Suprapubic skin (tissue), 4 donors: Measurements from ENCODE around the gene PACRG. TPM values are rescaled to one million over a fixed set of nuclear protein-coding genes. Genes with fewer than 3 reads are reported as not detected.

ENCODE experiments used
- DNase-seq, 2 donors: peaks; one replicate each; pipeline ENCODE4 v3.0.0-alpha.2; 2019; ENCODE audit warnings: low spot score in 2 of 2
- H3K27ac ChIP-seq: fragments of 200-600 bp; sonication (generic); one replicate; pipeline ENCODE4 v1.5.1; 2019
- H3K27me3 ChIP-seq: fragments of 200-600 bp; sonication (generic); one replicate; pipeline ENCODE4 v1.5.1; 2019
- H3K36me3 ChIP-seq: fragments of 200-600 bp; sonication (generic); one replicate; pipeline ENCODE4 v1.5.1; 2019
- H3K4me1 ChIP-seq: fragments of 200-600 bp; sonication (generic); one replicate; pipeline ENCODE4 v1.5.1; 2019
- H3K4me3 ChIP-seq: fragments of 200-600 bp; sonication (generic); one replicate; pipeline ENCODE4 v1.5.1; 2019; ENCODE audit warnings: mild to moderate bottlenecking
- H3K9me3 ChIP-seq: fragments of 200-600 bp; sonication (generic); one replicate; pipeline ENCODE4 v1.5.1; 2019
- EP300 ChIP-seq: sonication (generic); formaldehyde crosslinking; IDR thresholded peaks from one replicate; pipeline ENCODE4 v1.6.1; 2017; ENCODE audit warnings: antibody characterized with exemption
- POLR2A ChIP-seq, 2 donors: fragments of 450-650 bp; IDR thresholded peaks; one replicate each; pipeline ENCODE4 v1.6.1; 2017; ENCODE audit warnings: antibody characterized with exemption in 2 of 2, mild to moderate bottlenecking in 2 of 2, moderate library complexity in 2 of 2
- POLR2AphosphoS5 ChIP-seq, 3 donors: sonication (generic); formaldehyde crosslinking; IDR thresholded peaks; one replicate each; pipeline ENCODE4 v1.6.1; 2017; ENCODE audit warnings: antibody characterized with exemption in 3 of 3
- WGBS: methylation state at CpG from one replicate; pipeline ENCODE4 v1.1.5; 2018; 5-methylcytosine and 5-hydroxymethylcytosine counted together
- total RNA-seq, 4 donors: library from RNA; depleted of rRNA; stranded (reverse); fragments of >200 nt; gene quantifications; one replicate each; pipeline ENCODE4 v1.1.0, GENCODE V29; 2016
- TF ChIP-seq, protein P1 (sequence below), 2 donors: fragments of 200-600 bp in 1 of 2; fragments of 450-650 bp in 1 of 2; sonication (generic) in 1 of 2; IDR thresholded peaks; one replicate each; pipeline ENCODE4 v1.5.1; 2016 to 2019; ENCODE audit warnings: antibody characterized with exemption in 2 of 2, mild to moderate bottlenecking in 1 of 2, moderate library complexity in 1 of 2

Gene PACRG
- total RNA-seq, 4 donors from 2014 or later, result 1.1 to 2.3 (median 2.0) TPM

GRCh38 chr6:163212123-163212522 is 484.3 kb downstream of the PACRG start:
- no peaks in the 10 kb centered on the region for H3K9me3 ChIP-seq
- H3K27ac ChIP-seq, result no peak overlapping the region
- no peaks in the 10 kb centered on the region for H3K4me1 ChIP-seq
- no peak for DNase-seq
- TF ChIP-seq, protein P1, sequence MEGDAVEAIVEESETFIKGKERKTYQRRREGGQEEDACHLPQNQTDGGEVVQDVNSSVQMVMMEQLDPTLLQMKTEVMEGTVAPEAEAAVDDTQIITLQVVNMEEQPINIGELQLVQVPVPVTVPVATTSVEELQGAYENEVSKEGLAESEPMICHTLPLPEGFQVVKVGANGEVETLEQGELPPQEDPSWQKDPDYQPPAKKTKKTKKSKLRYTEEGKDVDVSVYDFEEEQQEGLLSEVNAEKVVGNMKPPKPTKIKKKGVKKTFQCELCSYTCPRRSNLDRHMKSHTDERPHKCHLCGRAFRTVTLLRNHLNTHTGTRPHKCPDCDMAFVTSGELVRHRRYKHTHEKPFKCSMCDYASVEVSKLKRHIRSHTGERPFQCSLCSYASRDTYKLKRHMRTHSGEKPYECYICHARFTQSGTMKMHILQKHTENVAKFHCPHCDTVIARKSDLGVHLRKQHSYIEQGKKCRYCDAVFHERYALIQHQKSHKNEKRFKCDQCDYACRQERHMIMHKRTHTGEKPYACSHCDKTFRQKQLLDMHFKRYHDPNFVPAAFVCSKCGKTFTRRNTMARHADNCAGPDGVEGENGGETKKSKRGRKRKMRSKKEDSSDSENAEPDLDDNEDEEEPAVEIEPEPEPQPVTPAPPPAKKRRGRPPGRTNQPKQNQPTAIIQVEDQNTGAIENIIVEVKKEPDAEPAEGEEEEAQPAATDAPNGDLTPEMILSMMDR (IDR thresholded peaks at IDR 0.05), result no peak
- TF ChIP-seq EP300 (no peak), POLR2AphosphoS5 (IDR thresholded peaks at IDR 0.05) (no peak), POLR2A (IDR thresholded peaks at IDR 0.05) (no peak)
- H3K4me3 ChIP-seq, result no peak overlapping the region
- H3K27me3 ChIP-seq, result no peaks in the 10 kb centered on the region
- 89% methylated on average over 1 of the region's 1 CpG for WGBS
- no peaks in the 10 kb centered on the region for H3K36me3 ChIP-seq

DNA sequence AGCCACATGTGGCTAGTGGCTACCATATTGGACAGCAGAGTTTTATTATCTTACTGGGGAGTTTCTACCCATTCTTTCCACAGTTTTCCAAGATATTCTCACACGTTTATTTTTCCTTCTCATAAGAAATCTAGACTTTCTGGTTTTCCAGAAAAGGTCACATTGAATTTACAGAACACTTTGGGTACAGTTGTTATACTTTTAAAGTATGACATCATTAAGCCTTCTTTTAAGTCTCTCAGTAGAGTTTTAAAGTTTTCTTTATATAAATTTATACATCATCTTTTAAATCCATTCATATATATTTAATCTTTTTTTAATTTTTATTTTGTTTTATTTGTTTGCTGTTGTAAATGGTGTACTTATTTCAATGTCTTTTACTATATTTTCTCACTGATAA is 486.5 kb downstream of the PACRG start:
- Histone ChIP-seq H3K4me3 (no peak overlapping the region), H3K9me3 (no peaks in the 10 kb centered on the region), H3K27ac (no peak overlapping the region), H3K36me3 (no peaks in the 10 kb centered on the region), H3K27me3 (no peaks in the 10 kb centered on the region), H3K4me1 (no peaks in the 10 kb centered on the region)
- DNase-seq, result no peak
- 91% methylated on average over 1 of the region's 1 CpG for WGBS
- TF ChIP-seq EP300, result no peak
- no peak for TF ChIP-seq POLR2A (IDR thresholded peaks at IDR 0.05)
- no peak for TF ChIP-seq POLR2AphosphoS5 (IDR thresholded peaks at IDR 0.05)
- TF ChIP-seq, protein P1 (IDR thresholded peaks at IDR 0.05), result no peak

DNA sequence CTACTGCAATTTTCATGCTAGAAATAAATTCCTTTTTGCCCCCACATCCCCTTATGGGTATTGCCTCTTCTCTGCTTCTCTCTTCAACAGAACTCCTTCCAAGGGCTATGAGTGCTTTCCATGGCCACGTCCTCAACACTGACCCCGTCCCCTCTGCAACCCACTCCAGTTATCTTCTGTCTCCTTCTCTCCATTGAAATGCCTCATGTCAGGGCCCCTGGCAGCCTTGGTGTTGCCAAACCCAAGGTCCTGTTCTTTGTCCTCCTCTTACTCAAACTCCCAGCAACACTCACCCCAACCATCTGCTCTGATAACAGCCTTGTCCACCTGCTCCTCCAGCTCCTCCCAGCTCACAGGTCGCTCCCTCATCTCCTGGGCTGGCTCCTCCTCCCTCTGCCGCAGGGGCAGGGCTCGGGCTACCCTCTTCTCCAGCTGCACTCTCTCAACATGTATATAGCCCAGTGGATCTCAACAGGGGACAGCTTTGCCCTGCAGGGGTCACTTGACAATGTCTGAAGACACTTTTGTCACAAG is 490.7 kb downstream of the PACRG start:
- DNase-seq, result no peak
- no peak overlapping the region for H3K27ac ChIP-seq
- WGBS, result 95% methylated on average over 5 of the region's 5 CpGs
- H3K9me3 ChIP-seq, result no peaks in the 10 kb centered on the region
- no peaks in the 10 kb centered on the region for H3K27me3 ChIP-seq
- H3K4me1 ChIP-seq, result no peaks in the 10 kb centered on the region
- TF ChIP-seq POLR2AphosphoS5 (IDR thresholded peaks at IDR 0.05) (no peak), POLR2A (IDR thresholded peaks at IDR 0.05) (no peak), EP300 (no peak)
- TF ChIP-seq, protein P1 (IDR thresholded peaks at IDR 0.05), result no peak
- H3K4me3 ChIP-seq, result no peak overlapping the region
- H3K36me3 ChIP-seq, result no peaks in the 10 kb centered on the region

DNA sequence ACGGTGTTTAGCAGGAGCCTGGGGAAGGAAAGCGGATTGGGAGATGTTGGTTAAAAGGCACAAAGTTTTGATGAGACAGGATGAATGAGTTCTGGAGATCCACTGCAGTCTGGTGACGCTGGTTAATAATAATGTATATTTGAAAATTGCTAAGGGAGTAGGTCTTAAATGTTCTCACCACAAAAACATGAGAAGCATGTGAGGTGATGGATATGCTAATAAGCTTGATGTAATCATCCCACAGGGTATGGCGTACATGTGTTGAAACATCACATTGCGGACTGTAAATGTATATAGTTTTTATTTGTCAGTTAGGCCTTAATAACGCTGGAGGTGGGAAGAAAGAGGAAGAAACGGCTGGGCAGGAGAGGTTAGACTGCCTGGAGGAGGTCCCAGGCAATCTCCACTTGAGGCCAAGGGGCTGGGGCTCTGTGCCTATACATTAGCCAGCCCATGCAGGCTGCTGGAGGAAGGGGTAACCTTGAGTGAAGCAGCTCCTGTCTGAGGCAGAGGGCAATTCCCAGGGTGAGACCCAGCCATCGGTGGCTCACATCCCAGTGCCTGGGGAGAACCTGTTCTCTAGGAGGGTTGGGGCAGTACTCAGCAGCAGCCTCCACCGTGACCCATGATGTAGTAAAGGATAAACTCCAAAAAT is 498.5 kb downstream of the PACRG start:
- no peaks in the 10 kb centered on the region for H3K27me3 ChIP-seq
- H3K36me3 ChIP-seq, result no peaks in the 10 kb centered on the region
- no peaks in the 10 kb centered on the region for H3K4me1 ChIP-seq
- TF ChIP-seq, protein P1 (IDR thresholded peaks at IDR 0.05), result no peak
- TF ChIP-seq EP300 (no peak), POLR2A (IDR thresholded peaks at IDR 0.05) (no peak), POLR2AphosphoS5 (IDR thresholded peaks at IDR 0.05) (no peak)
- no peak for DNase-seq
- no peak overlapping the region for H3K27ac ChIP-seq
- no peak overlapping the region for H3K4me3 ChIP-seq
- H3K9me3 ChIP-seq, result no peaks in the 10 kb centered on the region
- 90% methylated on average over 8 of the region's 9 CpGs for WGBS

GRCh38 chr6:163226836-163227485 is 499.2 kb downstream of the PACRG start:
- WGBS, result 76% methylated on average over 10 of the region's 10 CpGs
- no peak overlapping the region for H3K27ac ChIP-seq

More at GRCh38 chr6:163226836-163227485, 499.2 kb downstream of the PACRG start:
- Histone ChIP-seq H3K27me3 (no peaks in the 10 kb centered on the region), H3K4me3 (no peak overlapping the region), H3K4me1 (no peaks in the 10 kb centered on the region), H3K9me3 (no peaks in the 10 kb centered on the region), H3K36me3 (no peaks in the 10 kb centered on the region)
- TF ChIP-seq EP300 (no peak), POLR2AphosphoS5 (IDR thresholded peaks at IDR 0.05) (no peak), POLR2A (IDR thresholded peaks at IDR 0.05) (no peak)
- TF ChIP-seq, protein P1 (IDR thresholded peaks at IDR 0.05), result no peak
- DNase-seq, result no peak
